Measurements from ENCODE around the gene IL1A.
"Not testable (repeated sequence)": the region's sequence is repeated elsewhere in the genome, so short reads cannot be mapped to it uniquely, and the experiment has no call there.

The IL1A gene, protein sequence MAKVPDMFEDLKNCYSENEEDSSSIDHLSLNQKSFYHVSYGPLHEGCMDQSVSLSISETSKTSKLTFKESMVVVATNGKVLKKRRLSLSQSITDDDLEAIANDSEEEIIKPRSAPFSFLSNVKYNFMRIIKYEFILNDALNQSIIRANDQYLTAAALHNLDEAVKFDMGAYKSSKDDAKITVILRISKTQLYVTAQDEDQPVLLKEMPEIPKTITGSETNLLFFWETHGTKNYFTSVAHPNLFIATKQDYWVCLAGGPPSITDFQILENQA

DNA sequence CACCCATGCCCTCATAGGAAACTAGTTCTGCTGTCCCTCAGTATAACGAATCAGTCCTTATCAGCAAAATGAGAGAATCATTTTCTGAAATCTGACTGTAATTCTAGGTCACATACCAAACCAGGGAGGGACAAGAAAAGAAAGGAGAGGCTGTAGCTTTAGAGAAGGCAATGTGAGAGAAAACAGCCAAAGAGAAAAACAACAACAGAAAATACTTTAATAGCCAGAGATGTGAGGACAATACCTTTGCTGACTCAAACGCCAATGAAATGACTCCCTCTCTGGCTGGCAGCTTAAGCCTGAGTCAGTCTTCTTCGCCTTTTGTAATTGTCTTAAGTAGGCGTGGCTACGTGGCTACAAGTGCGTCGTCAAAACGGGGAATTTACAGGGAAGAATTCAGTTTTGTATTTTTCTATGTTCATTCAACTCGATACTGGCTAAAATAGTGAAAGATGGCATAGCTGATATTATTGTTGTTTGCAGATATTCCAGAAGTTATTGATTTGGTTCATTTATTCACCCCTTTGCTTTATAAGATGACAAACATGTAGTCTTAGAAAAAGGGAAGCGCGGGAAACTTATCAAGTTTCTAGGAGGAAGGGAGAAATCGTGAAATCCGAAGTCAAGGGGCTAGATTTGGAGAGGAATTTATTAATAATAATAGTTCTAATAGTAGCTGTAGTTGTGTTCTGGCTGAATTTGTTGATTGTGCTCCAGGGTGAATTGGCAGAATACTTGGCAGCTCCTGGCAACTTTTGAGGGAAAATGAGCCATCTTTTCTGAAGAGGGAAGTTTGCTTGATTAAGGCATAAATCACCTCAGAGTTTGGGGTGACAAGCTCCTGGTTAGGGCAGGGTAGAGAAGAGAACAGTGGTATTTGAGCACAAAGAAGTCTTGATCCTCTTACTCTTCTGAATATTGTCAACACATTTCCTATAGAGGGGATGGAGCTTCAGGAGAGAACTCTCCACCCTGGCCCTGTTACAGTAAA is at the start of gene IL1A:
Gene IL1A, minus strand, starts transcription at position 295 of the 991 bp plus-strand sequence. CDS start 723 bp downstream, outside the sequence.
- H3K27ac ChIP-seq: peak within 1 kb of the TSS; percentile 98
- peak; percentile 78 for DNase-seq (ENCODE audit: low read depth, low spot score)

DNA sequence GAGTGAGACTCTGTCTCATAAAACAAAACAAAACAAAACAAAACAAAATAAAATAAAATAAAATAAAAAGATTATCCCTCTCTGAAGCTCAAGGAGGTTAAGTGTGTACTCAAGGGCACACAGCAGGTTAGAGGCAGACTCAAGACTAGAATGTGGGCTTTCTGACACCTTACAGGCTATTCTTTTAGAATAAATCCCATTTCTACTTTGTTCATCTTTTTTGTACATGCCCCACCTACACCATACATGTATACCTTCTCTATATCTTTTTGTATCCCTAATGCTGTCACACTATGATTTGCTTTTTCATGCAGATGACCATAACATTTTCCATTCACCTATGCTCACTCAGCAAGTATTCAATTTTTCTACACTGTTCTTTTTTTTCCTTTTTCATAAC is 49.7 kb upstream of the IL1A start:
- DNase-seq (ENCODE audit: low read depth, low spot score): no peak
- peak overlapping the region; percentile 86 for H3K27ac ChIP-seq

GRCh38 chr2:112833639-112833931 is 49.3 kb upstream of the IL1A start:
- H3K27ac ChIP-seq: peak overlapping the region; percentile 86
- DNase-seq (ENCODE audit: low read depth, low spot score): not testable (repeated sequence)

DNA sequence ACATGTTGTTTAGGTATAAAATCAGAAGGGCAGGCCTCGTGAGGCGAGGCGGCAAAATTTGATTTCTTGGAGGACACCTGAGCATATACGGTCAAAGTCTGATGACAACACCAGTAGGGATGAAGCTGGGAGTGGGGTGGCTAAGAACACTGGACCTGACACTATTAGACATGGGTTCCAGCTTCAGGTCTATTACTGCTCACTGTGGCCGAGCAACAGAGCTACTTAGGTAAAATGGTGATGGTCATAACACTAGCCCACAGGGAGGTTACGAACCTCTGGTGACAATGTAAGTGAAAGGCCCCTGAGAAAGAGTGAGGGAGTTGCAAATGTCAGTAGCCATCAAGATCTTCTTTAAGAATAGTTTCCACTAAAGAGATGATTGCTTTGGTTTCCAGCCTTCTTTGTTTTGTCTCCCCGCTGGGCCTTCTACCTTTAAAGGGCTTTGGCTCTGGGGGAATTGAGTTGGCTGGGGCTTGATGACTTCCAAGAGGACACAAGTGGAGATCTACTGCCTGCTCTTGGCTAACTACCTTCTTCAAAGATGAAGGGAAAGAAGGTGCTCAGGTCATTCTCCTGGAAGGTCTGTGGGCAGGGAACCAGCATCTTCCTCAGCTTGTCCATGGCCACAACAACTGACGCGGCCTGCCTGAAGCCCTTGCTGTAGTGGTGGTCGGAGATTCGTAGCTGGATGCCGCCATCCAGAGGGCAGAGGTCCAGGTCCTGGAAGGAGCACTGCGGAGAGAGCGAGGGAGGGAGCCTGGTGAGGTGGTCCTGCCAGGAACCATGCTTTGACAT is 48.7 kb upstream of the IL1A start:
- H3K27ac ChIP-seq: peak overlapping the region; percentile 86
- DNase-seq (ENCODE audit: low read depth, low spot score): no peak

- no peak for DNase-seq (ENCODE audit: low read depth, low spot score)
- peak overlapping the region; percentile 86 for H3K27ac ChIP-seq
Observed at GRCh38 chr2:112831946-112832840, 47.9 kb upstream of the IL1A start.

DNA sequence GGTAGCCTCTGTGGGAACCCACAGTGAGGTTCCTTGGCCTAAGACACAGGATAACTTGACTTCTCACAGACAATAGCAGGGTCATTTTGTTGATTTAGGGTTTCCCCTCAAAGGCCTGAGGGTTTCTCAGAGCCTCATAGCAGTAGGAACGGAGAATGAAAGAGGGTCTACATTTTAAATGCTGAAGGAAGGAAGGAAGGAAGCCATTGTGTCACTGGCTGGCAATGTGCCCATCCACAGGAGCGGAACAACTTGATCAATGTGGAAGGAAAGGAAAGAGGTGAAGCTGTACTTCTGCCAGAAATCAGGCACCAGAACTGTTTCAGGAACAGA is 47.2 kb upstream of the IL1A start:
- H3K27ac ChIP-seq: peak overlapping the region; percentile 86
- no peak for DNase-seq (ENCODE audit: low read depth, low spot score)

- H3K27ac ChIP-seq: peak overlapping the region; percentile 86
- DNase-seq (ENCODE audit: low read depth, low spot score): no peak
Observed at GRCh38 chr2:112830682-112831512, 46.6 kb upstream of the IL1A start.

DNA sequence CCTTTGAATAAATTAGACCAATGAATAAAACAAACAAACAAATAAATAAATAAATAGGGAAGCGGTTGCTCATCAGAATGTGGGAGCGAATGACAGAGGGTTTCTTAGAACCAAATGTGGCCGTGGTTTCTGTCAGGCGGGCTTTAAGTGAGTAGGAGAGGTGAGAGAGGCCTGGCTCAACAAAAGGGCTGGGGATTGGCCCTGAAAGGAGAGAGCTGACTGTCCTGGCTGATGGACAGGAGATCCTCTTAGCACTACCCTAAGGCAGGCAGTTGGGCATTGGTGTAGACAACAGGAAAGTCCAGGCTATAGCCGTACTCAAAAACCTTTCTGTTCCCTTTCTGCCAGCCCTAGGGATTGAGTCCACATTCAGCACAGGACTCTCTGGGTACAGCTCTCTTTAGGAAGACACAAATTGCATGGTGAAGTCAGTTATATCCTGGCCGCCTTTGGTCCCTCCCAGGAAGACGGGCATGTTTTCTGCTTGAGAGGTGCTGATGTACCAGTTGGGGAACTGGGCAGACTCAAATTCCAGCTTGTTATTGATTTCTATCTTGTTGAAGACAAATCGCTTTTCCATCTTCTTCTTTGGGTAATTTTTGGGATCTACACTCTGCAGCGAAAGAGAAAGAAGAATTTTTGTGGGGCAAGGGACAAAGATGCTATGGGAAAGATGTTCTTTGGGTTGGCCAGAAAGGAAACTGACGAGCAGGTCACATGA is 45.8 kb upstream of the IL1A start:
- H3K27ac ChIP-seq: peak overlapping the region; percentile 86
- no peak for DNase-seq (ENCODE audit: low read depth, low spot score)

DNA sequence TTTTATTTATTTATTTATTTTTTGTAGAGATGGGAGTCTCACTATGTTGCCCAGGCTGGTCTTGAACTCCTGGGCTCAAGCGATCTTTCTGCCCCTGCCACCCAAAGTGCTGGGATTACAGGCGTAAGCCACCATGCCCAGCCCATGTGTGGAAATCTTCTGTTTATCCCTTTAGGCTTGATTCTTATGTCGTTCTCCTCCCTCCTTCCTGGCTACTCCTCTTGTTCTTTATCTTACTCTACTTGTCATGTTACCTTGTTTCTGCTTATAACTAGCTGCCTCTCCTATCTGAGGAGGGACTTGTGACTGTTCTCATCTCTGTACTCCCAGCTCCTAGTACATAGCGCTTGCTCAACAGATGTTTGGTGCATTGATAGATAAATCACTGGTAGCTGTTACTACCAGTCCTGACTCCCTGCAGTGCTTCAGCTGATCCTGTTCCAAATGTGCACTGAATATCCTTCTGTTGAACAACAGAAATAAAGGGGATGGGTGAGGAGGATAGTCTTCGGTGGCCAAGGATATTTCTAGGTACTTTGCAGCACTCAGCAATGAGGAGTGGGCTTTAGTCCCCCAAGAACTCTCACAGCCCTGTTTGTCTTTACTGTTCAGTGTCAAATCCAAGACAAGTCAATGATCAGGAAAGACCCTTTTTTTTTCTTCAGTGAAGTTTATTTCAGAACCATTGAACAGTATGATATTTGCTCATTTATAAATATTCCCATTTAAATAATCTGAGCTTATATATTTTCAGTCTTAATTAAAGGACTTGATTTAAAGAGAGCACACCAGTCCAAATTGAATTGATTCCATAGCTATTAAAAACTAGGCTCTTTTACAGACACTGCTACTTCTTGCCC is 45.0 kb upstream of the IL1A start:
- H3K27ac ChIP-seq: peak overlapping the region; percentile 86
- no peak for DNase-seq (ENCODE audit: low read depth, low spot score)

DNA sequence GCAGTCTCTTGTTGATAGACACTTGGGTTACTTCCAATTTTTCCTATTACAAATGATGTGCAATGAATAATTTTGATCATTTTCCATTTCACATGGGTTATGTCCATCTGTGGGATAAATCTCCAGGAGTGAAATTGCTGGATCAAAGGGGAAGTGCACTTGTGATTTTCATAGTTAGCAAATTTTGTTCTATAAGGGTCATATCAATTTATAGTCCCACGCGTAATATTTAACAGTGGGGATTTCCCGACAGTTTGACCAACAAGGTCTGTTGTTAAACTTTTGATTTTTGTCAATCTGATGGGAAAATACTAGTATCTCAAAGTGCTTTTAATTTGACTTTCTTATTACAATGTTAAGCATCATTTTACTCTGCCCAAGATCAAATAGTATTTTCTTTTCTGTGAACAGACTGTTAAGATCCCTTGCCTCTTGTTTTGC is 44.0 kb upstream of the IL1A start:
- H3K27ac ChIP-seq: peak overlapping the region; percentile 86
- no peak for DNase-seq (ENCODE audit: low read depth, low spot score)

GRCh38 chr2:112827604-112828185 is 43.4 kb upstream of the IL1A start:
- DNase-seq (ENCODE audit: low read depth, low spot score): no peak
- H3K27ac ChIP-seq: peak overlapping the region; percentile 86

- H3K27ac ChIP-seq: peak overlapping the region; percentile 86
- DNase-seq (ENCODE audit: low read depth, low spot score): no peak
Observed at GRCh38 chr2:112827009-112827408, 42.7 kb upstream of the IL1A start.

GRCh38 chr2:112825706-112826105 is 41.4 kb upstream of the IL1A start:
- no peak for DNase-seq (ENCODE audit: low read depth, low spot score)
- no peak overlapping the region for H3K27ac ChIP-seq

DNA sequence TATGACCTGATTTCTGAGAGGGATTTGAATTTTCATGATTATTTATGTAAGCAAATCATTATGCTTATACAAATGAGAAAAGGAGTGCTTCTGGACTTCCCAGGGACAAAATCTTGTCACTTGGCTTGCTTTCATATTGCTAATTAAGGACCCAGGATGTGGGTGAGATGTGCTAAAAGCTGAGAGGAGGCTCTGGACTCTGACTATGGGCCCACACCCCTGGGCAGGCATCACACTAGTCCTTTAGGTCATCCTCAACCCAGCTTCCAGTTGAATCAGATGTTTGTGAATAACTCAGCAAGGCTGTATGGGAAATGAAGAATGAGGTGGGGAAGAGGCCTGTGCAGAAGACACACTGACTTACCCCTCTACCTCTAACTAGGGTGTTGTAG is 40.4 kb upstream of the IL1A start:
- peak overlapping the region; percentile 81 for H3K27ac ChIP-seq

GRCh38 chr2:112821682-112822081 is 37.4 kb upstream of the IL1A start:
- no peak overlapping the region for H3K27ac ChIP-seq
- DNase-seq (ENCODE audit: low read depth, low spot score): no peak

More for the DNA sequence above, 40.4 kb upstream of the IL1A start:
- DNase-seq (ENCODE audit: low read depth, low spot score): no peak

DNA sequence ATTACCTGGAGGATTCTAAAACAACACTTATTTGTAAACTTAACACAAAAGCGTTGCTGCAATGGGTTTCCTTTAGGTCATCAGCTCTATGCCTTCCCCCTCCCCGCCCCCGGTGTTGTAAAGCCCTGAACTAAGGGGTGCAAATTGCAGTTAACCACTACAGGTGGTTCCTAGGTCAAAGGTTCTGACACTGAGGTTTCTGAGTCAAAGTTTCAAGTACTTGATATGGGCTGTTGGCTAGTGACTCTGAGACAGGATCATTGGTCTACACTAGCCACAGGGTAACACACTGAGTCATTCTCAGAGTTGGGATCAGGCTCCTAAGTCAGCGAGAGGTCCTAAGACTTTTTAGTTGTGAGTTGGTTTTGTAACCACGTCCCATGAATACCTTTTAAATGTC is 36.8 kb upstream of the IL1A start:
- no peak overlapping the region for H3K27ac ChIP-seq
- DNase-seq (ENCODE audit: low read depth, low spot score): no peak

GRCh38 chr2:112820343-112820742 is 36.0 kb upstream of the IL1A start:
- no peak for DNase-seq (ENCODE audit: low read depth, low spot score)
- H3K27ac ChIP-seq: no peak overlapping the region

Measured in epithelial cell of prostate (primary cell).